MM.1S (cell line): ENCODE measurements around the gene SLC6A13.

Source experiments
- DNase-seq: peaks from one replicate; pipeline ENCODE4 v3.0.0-alpha.2; 2015
- H2AFZ ChIP-seq: fragments of 300-600 bp; sonication (generic); 2 replicates; pipeline ENCODE4 v1.6.0; 2016; ENCODE audit warnings: antibody characterized with exemption, low read length
- H3F3A ChIP-seq: fragments of 300-600 bp; sonication (generic); 2 replicates; pipeline ENCODE4 v1.6.1; 2016; ENCODE audit warnings: mild to moderate bottlenecking, antibody characterized with exemption, low read length, moderate library complexity, mixed read lengths; ENCODE audit not compliant: insufficient read depth
- H3K27ac ChIP-seq: fragments of 300-600 bp; sonication (generic); 2 replicates; pipeline ENCODE4 v1.5.1; 2016; ENCODE audit warnings: mild to moderate bottlenecking, low read length
- H3K27me3 ChIP-seq: fragments of 300-600 bp; sonication (generic); replicated peaks from 2 replicates; pipeline ENCODE4 v1.6.0; 2016; ENCODE audit warnings: low read length; ENCODE audit not compliant: insufficient read depth
- H3K36me3 ChIP-seq: fragments of 300-600 bp; sonication (generic); replicated peaks from 2 replicates; pipeline ENCODE4 v1.6.1; 2016; ENCODE audit warnings: mild to moderate bottlenecking, low read length, mixed read lengths; ENCODE audit not compliant: insufficient read depth
- H3K4me1 ChIP-seq: fragments of 300-600 bp; sonication (generic); 2 replicates; pipeline ENCODE4 v1.6.1; 2016; ENCODE audit warnings: low read length, mixed read lengths
- H3K4me2 ChIP-seq: fragments of 300-600 bp; sonication (generic); 2 replicates; pipeline ENCODE4 v1.6.0; 2016; ENCODE audit warnings: low read depth, low read length
- H3K4me3 ChIP-seq: fragments of 300-600 bp; sonication (generic); 2 replicates; pipeline ENCODE4 v1.5.1; 2016; ENCODE audit warnings: low read length, mixed read lengths
- H3K79me2 ChIP-seq: fragments of 300-600 bp; sonication (generic); 2 replicates; pipeline ENCODE4 v1.6.1; 2016; ENCODE audit warnings: mixed run types, low read length, mixed read lengths
- H3K9ac ChIP-seq: fragments of 300-600 bp; sonication (generic); 2 replicates; pipeline ENCODE4 v1.6.1; 2016; ENCODE audit warnings: low read length, mixed read lengths
- H3K9me2 ChIP-seq: fragments of 300-600 bp; sonication (generic); replicated peaks from 2 replicates; pipeline ENCODE4 v1.6.1; 2016; ENCODE audit warnings: mild to moderate bottlenecking, low read length, mixed read lengths; ENCODE audit not compliant: insufficient read depth
- H3K9me3 ChIP-seq: fragments of 300-600 bp; sonication (generic); replicated peaks from 2 replicates; pipeline ENCODE4 v1.6.1; 2016; ENCODE audit warnings: mild to moderate bottlenecking, low read length, mixed read lengths; ENCODE audit not compliant: insufficient read depth
- H4K20me1 ChIP-seq: fragments of 300-600 bp; sonication (generic); 2 replicates; pipeline ENCODE4 v1.6.1; 2016; ENCODE audit warnings: mild to moderate bottlenecking, low read length, moderate library complexity, mixed read lengths; ENCODE audit not compliant: insufficient read depth
- CTCF ChIP-seq: fragments of 300-600 bp; sonication (generic); IDR thresholded peaks from 2 replicates; pipeline ENCODE4 v1.5.1; 2016; ENCODE audit warnings: antibody characterized with exemption, low read length, mixed read lengths
- EZH2 ChIP-seq: fragments of 300-600 bp; sonication (generic); optimal IDR thresholded peaks from 2 replicates; pipeline ENCODE3; 2017; ENCODE audit warnings: low read depth, mild to moderate bottlenecking, antibody characterized with exemption, low read length, mixed read lengths
- EZH2phosphoT487 ChIP-seq: fragments of 300-600 bp; sonication (generic); IDR thresholded peaks from 2 replicates; pipeline ENCODE4 v1.6.1; 2018; ENCODE audit warnings: antibody characterized with exemption, low read length

The SLC6A13 gene

GRCh38 chr12:230925-231671, 31.5 kb downstream of the SLC6A13 start:
- Histone ChIP-seq H4K20me1 (no peaks in the 10 kb centered on the region), H3K4me1 (no peaks in the 10 kb centered on the region), H2AFZ (no peak overlapping the region), H3K4me2 (no peak overlapping the region), H3K79me2 (no peaks in the 10 kb centered on the region), H3K9me2 (no peaks in the 10 kb centered on the region), H3K9me3 (no peaks in the 10 kb centered on the region), H3K27me3 (peaks cover 65% of the 10 kb centered on the region), H3K27ac (no peak overlapping the region), H3K36me3 (no peaks in the 10 kb centered on the region), H3F3A (no peaks in the 10 kb centered on the region), H3K9ac (no peak overlapping the region), H3K4me3 (no peak overlapping the region)
- DNase-seq, result no peak
- TF ChIP-seq CTCF (no peak), EZH2 (no peak), EZH2phosphoT487 (no peak)

DNA sequence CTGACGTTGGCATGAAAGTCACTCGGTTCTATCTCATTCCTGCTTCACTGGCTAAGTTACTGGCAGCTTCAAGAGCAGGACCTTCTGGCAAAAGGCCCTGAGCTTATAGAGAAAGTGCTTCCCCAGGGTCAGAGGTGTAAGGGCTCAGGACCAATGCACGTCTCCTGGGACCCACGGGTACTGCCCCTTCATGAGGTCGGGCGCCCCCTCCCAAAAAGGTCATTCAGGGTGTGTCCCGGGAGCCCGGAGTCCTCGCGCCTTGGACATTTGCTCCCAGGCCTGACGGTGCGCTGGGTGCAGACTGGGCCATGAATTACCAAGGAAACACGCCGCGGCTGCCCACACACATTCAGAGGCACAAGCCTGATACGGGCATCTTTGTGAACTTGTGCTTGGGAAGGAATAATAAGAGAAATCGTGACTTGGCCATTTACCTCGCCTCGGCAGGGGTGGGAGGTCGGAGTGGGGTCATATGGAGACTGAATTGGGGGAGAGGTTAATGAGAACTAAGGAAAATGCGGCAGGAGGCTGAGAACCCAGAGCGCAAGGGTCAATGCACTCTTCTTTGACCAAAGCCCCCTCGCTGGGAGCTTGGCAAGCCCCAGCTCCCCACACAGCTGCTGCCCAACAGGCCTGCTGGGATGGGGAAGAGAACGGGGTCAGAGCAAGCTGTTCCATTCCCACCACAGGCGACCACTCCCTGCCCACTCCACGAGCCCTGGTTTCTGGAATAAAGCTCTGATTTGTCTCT, 33.0 kb downstream of the SLC6A13 start:
- no peak for DNase-seq
- Histone ChIP-seq H4K20me1 (no peaks in the 10 kb centered on the region), H3K4me2 (no peak overlapping the region), H3F3A (no peaks in the 10 kb centered on the region), H3K27me3 (peaks cover 76% of the 10 kb centered on the region), H3K9me2 (no peaks in the 10 kb centered on the region), H3K9ac (no peak overlapping the region), H3K4me1 (no peaks in the 10 kb centered on the region), H3K79me2 (no peaks in the 10 kb centered on the region), H3K36me3 (no peaks in the 10 kb centered on the region), H2AFZ (no peak overlapping the region), H3K27ac (no peak overlapping the region), H3K4me3 (no peak overlapping the region), H3K9me3 (no peaks in the 10 kb centered on the region)
- no peak for TF ChIP-seq EZH2

- no peak for DNase-seq
- Histone ChIP-seq H3F3A (no peaks in the 10 kb centered on the region), H4K20me1 (no peaks in the 10 kb centered on the region), H2AFZ (no peak overlapping the region), H3K9me2 (no peaks in the 10 kb centered on the region), H3K4me3 (no peak overlapping the region), H3K9ac (no peak overlapping the region), H3K4me1 (no peaks in the 10 kb centered on the region), H3K27ac (no peak overlapping the region), H3K4me2 (no peak overlapping the region), H3K79me2 (no peaks in the 10 kb centered on the region), H3K27me3 (peaks cover 82% of the 10 kb centered on the region), H3K9me3 (no peaks in the 10 kb centered on the region), H3K36me3 (no peaks in the 10 kb centered on the region)
- TF ChIP-seq CTCF (no peak), EZH2 (no peak)
Measured at GRCh38 chr12:228846-229200, 33.8 kb downstream of the SLC6A13 start.
